Measurements from ENCODE around the gene MAN1C1.

The MAN1C1 gene

DNA sequence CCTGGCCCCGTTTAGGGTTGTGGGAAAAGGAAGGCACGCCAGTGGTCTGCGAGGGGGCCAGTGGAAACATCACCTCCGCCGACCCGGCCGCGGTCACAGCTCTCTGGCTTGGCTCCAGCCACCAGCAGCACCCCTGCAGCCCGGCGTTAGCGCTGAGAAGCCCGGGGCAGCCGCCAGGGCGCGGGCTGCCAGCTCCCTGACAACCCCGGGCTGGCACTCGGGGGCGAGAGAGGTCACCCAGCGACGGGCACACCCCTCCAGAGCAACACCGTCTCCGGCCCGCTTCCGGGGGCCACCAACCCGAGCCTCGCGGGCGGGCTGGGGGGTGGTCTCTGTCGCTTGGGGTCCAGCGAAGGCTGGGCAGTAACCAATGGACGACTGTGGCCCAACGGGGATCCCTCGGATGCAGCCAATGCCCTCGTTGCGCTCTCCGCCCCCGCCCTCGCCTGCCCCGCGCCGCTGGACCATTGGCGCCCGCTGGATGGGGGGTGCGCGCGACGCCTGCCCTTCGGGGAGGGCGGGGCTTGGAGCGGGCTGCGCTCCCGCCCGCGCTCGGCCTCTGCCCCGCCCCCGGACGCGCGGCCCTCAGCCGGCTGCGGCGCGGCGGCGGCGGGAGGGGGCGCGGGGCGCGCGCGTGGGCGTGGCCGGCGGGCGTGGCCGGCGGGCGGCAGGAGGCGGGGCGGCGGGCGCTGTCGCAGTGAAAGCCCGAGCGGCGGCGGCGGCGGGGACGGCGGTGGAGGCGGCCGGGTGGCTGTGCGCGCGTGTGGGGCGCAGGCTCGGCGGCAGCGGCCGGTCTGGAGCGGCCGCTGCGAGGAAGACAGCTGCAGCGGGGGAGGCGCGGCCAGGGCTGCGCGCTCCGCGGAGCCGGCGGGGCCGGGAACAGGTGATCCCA, at the start of gene MAN1C1:
MAN1C1 (plus strand) TSS at position 697 of the 892 bp plus-strand sequence. CDS start 1,007 bp downstream, outside the sequence.
- H3K4me1 ChIP-seq (ENCODE audit: insufficient read depth, low read length), result peaks cover 15% of the 10 kb centered on the region
- H4K20me1 ChIP-seq (ENCODE audit: insufficient read depth, low read length), result peaks cover 16% of the 10 kb centered on the region
- peak within 1 kb of the TSS; percentile 55; the same call in 1 of the 2 replicates for H2AFZ ChIP-seq (ENCODE audit: low read depth, low read length)
- H3K27me3 ChIP-seq (ENCODE audit: insufficient read depth, low read length, poor library complexity), result peaks cover 65% of the 10 kb centered on the region
- H3K9ac ChIP-seq (ENCODE audit: low read depth, low read length), result peak within 1 kb of the TSS; percentile 58
- H3K27ac ChIP-seq (ENCODE audit: low read length), result no peak within 1 kb of the TSS
- peak within 1 kb of the TSS; percentile 92 for H3K4me2 ChIP-seq (ENCODE audit: insufficient read depth, low read length)
- no peaks in the 10 kb centered on the region for H3K79me2 ChIP-seq (ENCODE audit: insufficient read depth, low read length)
- no peaks in the 10 kb centered on the region for H3K36me3 ChIP-seq (ENCODE audit: insufficient read depth, low read length)
- no peaks in the 10 kb centered on the region for H3K9me3 ChIP-seq (ENCODE audit: insufficient read depth, low read length, severe bottlenecking)
- TF ChIP-seq EZH2 (IDR thresholded peaks at IDR 0.05; ENCODE audit: borderline replicate concordance, low read depth, low read length, severe bottlenecking), result peak; percentile 47
- TF ChIP-seq, protein P1, sequence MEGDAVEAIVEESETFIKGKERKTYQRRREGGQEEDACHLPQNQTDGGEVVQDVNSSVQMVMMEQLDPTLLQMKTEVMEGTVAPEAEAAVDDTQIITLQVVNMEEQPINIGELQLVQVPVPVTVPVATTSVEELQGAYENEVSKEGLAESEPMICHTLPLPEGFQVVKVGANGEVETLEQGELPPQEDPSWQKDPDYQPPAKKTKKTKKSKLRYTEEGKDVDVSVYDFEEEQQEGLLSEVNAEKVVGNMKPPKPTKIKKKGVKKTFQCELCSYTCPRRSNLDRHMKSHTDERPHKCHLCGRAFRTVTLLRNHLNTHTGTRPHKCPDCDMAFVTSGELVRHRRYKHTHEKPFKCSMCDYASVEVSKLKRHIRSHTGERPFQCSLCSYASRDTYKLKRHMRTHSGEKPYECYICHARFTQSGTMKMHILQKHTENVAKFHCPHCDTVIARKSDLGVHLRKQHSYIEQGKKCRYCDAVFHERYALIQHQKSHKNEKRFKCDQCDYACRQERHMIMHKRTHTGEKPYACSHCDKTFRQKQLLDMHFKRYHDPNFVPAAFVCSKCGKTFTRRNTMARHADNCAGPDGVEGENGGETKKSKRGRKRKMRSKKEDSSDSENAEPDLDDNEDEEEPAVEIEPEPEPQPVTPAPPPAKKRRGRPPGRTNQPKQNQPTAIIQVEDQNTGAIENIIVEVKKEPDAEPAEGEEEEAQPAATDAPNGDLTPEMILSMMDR (IDR thresholded peaks at IDR 0.05; ENCODE audit: borderline replicate concordance, extremely low read depth, low read length, poor library complexity, severe bottlenecking), result no peak
- H3K4me3 ChIP-seq (ENCODE audit: low read depth in 1 of 2, low read length in 2 of 2), result peak within 1 kb of the TSS; percentile 29 to 61; a peak in 3 of 4 replicates
- DNase-seq (peak; percentile 79), ATAC-seq (ENCODE audit: insufficient read depth, low read depth) (peak; percentile 80)

DNA sequence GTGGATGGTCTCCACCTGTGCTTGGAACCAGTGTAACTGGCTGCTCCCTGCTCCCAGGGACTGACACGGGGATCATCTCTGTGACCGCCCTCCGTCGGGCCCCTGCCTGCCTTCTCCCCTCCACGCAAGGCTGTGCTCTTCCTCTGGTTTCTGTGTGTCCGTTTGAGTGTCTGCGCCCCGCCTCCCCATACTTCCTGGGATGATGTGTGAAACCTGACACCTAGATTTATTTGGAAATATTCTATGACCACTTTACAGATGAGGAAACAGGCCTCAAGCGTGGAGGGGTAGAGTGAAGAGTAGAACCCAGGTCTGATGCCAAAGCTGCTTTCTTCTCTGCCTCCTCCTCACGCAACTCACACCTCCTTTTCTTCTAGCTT, 48.9 kb upstream of the MAN1C1 start:
- Histone ChIP-seq H3K27me3 (ENCODE audit: insufficient read depth, low read length, poor library complexity) (peaks cover 12% of the 10 kb centered on the region), H4K20me1 (ENCODE audit: insufficient read depth, low read length) (peaks cover 4% of the 10 kb centered on the region; the same call in 1 of the 2 replicates), H3K36me3 (ENCODE audit: insufficient read depth, low read length) (no peaks in the 10 kb centered on the region), H2AFZ (ENCODE audit: low read depth, low read length) (no peak overlapping the region), H3K4me1 (ENCODE audit: insufficient read depth, low read length) (no peaks in the 10 kb centered on the region), H3K4me2 (ENCODE audit: insufficient read depth, low read length) (no peak overlapping the region), H3K79me2 (ENCODE audit: insufficient read depth, low read length) (no peaks in the 10 kb centered on the region), H3K9ac (ENCODE audit: low read depth, low read length) (no peak overlapping the region), H3K9me3 (ENCODE audit: insufficient read depth, low read length, severe bottlenecking) (no peaks in the 10 kb centered on the region), H3K4me3 (ENCODE audit: low read depth in 1 of 2, low read length in 2 of 2) (no peak overlapping the region), H3K27ac (ENCODE audit: low read length) (no peak overlapping the region)
- TF ChIP-seq, protein P1 (IDR thresholded peaks at IDR 0.05; ENCODE audit: borderline replicate concordance, extremely low read depth, low read length, poor library complexity, severe bottlenecking), result no peak
- no peak for TF ChIP-seq EZH2 (IDR thresholded peaks at IDR 0.05; ENCODE audit: borderline replicate concordance, low read depth, low read length, severe bottlenecking)
- ATAC-seq (ENCODE audit: insufficient read depth, low read depth) (no peak), DNase-seq (no peak)

DNA sequence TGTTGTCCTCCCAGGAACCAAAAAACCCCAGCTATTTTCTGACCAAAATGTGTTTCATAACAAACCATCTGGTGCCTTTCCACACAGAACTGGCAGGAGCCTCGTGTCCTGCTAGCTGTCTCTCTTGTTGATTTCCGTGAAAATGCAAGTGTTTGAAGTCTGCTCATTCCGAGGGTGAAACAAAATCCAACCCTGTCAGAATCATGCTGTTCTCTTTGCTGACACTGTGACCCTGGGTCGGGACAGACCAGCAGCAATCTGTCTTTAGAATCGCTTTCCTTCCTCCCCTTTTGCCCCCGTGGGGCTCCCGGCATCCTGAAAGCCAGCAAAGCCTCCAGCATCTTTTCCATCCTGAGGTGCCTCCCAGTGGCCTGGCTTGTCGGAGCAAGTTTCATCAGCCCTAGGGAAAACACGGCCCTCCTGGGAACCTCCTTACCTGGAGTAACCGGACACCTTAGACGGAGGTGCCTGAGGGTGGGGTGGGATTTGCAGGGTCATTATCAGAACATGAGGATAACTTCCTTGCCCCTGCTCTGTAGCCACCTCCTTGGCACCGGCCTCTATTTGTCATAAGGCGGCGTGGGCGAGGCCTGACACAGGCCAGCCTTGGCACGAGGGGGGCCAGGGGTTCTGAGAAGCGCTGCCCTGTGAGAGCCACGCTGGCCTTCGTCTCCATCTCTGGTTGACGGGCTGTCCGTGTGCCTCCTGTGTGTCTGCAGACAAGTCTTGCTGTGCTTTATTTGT, 48.3 kb upstream of the MAN1C1 start:
- H3K4me2 ChIP-seq (ENCODE audit: insufficient read depth, low read length), result no peak overlapping the region

More for the DNA sequence above, 48.3 kb upstream of the MAN1C1 start:
- DNase-seq (no peak), ATAC-seq (ENCODE audit: insufficient read depth, low read depth) (no peak)
- no peaks in the 10 kb centered on the region for H3K4me1 ChIP-seq (ENCODE audit: insufficient read depth, low read length)
- no peak overlapping the region for H3K9ac ChIP-seq (ENCODE audit: low read depth, low read length)
- peaks cover 12% of the 10 kb centered on the region for H3K27me3 ChIP-seq (ENCODE audit: insufficient read depth, low read length, poor library complexity)
- TF ChIP-seq, protein P1 (IDR thresholded peaks at IDR 0.05; ENCODE audit: borderline replicate concordance, extremely low read depth, low read length, poor library complexity, severe bottlenecking), result no peak
- no peak for TF ChIP-seq EZH2 (IDR thresholded peaks at IDR 0.05; ENCODE audit: borderline replicate concordance, low read depth, low read length, severe bottlenecking)
- no peak overlapping the region for H3K4me3 ChIP-seq (ENCODE audit: low read depth in 1 of 2, low read length in 2 of 2)
- peaks cover 4% of the 10 kb centered on the region; the same call in 1 of the 2 replicates for H4K20me1 ChIP-seq (ENCODE audit: insufficient read depth, low read length)
- no peaks in the 10 kb centered on the region for H3K36me3 ChIP-seq (ENCODE audit: insufficient read depth, low read length)
- no peaks in the 10 kb centered on the region for H3K79me2 ChIP-seq (ENCODE audit: insufficient read depth, low read length)
- H2AFZ ChIP-seq (ENCODE audit: low read depth, low read length), result no peak overlapping the region
- H3K27ac ChIP-seq (ENCODE audit: low read length), result no peak overlapping the region
- no peaks in the 10 kb centered on the region for H3K9me3 ChIP-seq (ENCODE audit: insufficient read depth, low read length, severe bottlenecking)
